Hematopoietic multipotent progenitor cell treated with erythropoietin and hydrocortisone succinate and interleukin-3 and kit ligand, for 4 days (in vitro differentiated cells): ENCODE data around the gene TMEM87B.

Experiments
- DNase-seq: peaks from one replicate; pipeline ENCODE4 v3.0.0-alpha.2; 2015

TMEM87B gene

GRCh38 chr2:112152476-112153178 is 97.6 kb downstream of the TMEM87B start:
- no peak for DNase-seq

- DNase-seq: no peak
Observed at GRCh38 chr2:112153179-112153490, 98.1 kb downstream of the TMEM87B start.

- DNase-seq: no peak
Observed at GRCh38 chr2:112153501-112153900, 98.4 kb downstream of the TMEM87B start.

- no peak for DNase-seq
Observed at GRCh38 chr2:112154246-112155117, 99.4 kb downstream of the TMEM87B start.

- DNase-seq: peak; percentile 60
Observed at GRCh38 chr2:112155331-112156151, 100.5 kb downstream of the TMEM87B start.

- DNase-seq: peak; percentile 15
Observed at GRCh38 chr2:112156152-112156986, 101.3 kb downstream of the TMEM87B start.

- no peak for DNase-seq
Observed at GRCh38 chr2:112157472-112157871, 102.4 kb downstream of the TMEM87B start.

- DNase-seq: no peak
Observed at GRCh38 chr2:112159454-112159921, 104.4 kb downstream of the TMEM87B start.

GRCh38 chr2:112160283-112161250 is 105.5 kb downstream of the TMEM87B start:
- no peak for DNase-seq

GRCh38 chr2:112161431-112162145 is 106.5 kb downstream of the TMEM87B start:
- no peak for DNase-seq

- DNase-seq: no peak
Observed at GRCh38 chr2:112162341-112162740, 107.3 kb downstream of the TMEM87B start.

GRCh38 chr2:112162956-112163355 is 107.9 kb downstream of the TMEM87B start:
- no peak for DNase-seq

GRCh38 chr2:112163541-112163981 is 108.5 kb downstream of the TMEM87B start:
- no peak for DNase-seq

- DNase-seq: no peak
Observed at GRCh38 chr2:112164876-112165275, 109.8 kb downstream of the TMEM87B start.

- DNase-seq: no peak
Observed at GRCh38 chr2:112165296-112165695, 110.2 kb downstream of the TMEM87B start.

- DNase-seq: no peak
Observed at GRCh38 chr2:112166806-112167499, 111.9 kb downstream of the TMEM87B start.

- peak; percentile 69 for DNase-seq
Observed at GRCh38 chr2:112168422-112169124, 113.5 kb downstream of the TMEM87B start.
